ENCODE data around the gene PSKH1. TPM values are rescaled to one million over a fixed set of nuclear protein-coding genes. Genes with fewer than 3 reads are reported as not detected.

PSKH1 gene
- polyA plus RNA-seq, 1 donor from 2014 or later: 3.8 TPM

DNA sequence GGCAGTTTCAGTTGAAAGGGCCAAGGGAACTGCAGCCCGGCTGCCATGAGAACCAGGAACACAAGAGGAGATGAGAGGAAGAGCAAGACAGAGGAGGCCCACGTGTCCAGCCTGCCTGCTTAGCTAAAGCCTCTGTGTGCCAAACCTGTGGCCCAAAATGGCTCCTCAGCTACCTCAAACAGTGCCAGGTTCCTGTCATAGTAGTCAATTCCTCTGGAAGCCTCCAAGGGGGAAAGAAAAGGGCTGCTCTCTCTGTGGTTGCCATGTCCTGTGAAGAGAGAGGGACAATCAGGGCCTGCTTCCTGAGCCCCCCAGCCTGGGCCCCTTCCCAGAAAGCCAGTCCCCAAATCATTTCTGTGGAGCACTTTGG lies 70.2 kb downstream of the PSKH1 start:
- no peak overlapping the region for H3K4me3 ChIP-seq (ENCODE audit: low read length)
- no peaks in the 10 kb centered on the region for H3K36me3 ChIP-seq (ENCODE audit: insufficient read depth, low read length)
- H2AFZ ChIP-seq (ENCODE audit: low read depth, low read length): no peak overlapping the region
- no peaks in the 10 kb centered on the region for H3K9me3 ChIP-seq (ENCODE audit: low read length)
- H3K9me2 ChIP-seq (ENCODE audit: insufficient read depth, low read length): no peaks in the 10 kb centered on the region
- H3K27ac ChIP-seq (ENCODE audit: low read length): no peak overlapping the region
- H4K20me1 ChIP-seq (ENCODE audit: insufficient read depth): no peaks in the 10 kb centered on the region
- H3K27me3 ChIP-seq (ENCODE audit: insufficient read depth, low read depth, low read length): peaks cover 13% of the 10 kb centered on the region
- H3K9ac ChIP-seq (ENCODE audit: low read length): no peak overlapping the region
- no peak overlapping the region for H3K4me2 ChIP-seq (ENCODE audit: low read length)
- no peaks in the 10 kb centered on the region for H3K79me2 ChIP-seq (replicated peaks; ENCODE audit: insufficient read depth, low read length)
- H3F3A ChIP-seq (ENCODE audit: insufficient read depth, low read length, poor library complexity, severe bottlenecking): no peaks in the 10 kb centered on the region
- no peak for TF ChIP-seq EP300 (conservative IDR thresholded peaks at IDR 0.05; ENCODE audit: poor library complexity, severe bottlenecking)

DNA sequence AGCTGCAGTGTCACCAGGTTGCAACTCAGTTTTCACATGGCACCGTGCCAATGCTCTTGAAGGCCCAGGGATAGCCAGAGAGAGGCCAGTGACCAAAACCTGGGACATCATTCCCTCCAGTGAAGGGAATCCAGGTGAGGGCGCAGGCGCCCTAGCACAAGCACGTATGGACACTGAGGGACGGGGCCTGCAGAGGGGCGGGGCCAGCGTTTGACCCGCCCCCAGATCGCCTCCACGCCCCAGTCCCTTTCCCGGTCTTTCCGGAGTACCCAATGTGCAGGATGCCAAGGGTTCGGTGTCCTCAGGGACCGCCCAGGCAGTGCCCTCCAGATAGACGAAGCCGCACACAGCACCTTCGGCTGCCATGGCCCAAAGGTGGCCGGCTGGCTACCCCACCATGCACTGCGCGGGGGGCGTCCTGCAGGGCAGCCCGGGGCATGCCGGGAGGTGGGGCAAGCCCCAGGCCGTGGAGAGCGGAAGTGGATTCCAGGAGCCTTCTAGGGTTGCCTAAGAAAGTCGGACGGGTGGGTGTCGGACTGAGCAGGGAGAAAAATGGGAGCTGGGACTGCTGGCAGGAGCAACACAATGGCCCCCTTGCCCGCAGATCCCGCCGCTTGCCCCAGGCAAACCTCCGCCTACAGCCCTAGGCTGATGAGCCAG lies 70.7 kb downstream of the PSKH1 start:
- Histone ChIP-seq H4K20me1 (ENCODE audit: insufficient read depth) (no peaks in the 10 kb centered on the region), H3K9me3 (ENCODE audit: low read length) (no peaks in the 10 kb centered on the region), H3K4me3 (ENCODE audit: low read length) (no peak overlapping the region), H3F3A (ENCODE audit: insufficient read depth, low read length, poor library complexity, severe bottlenecking) (no peaks in the 10 kb centered on the region), H2AFZ (ENCODE audit: low read depth, low read length) (no peak overlapping the region), H3K4me2 (ENCODE audit: low read length) (no peak overlapping the region), H3K27me3 (ENCODE audit: insufficient read depth, low read depth, low read length) (peaks cover 18% of the 10 kb centered on the region), H3K36me3 (ENCODE audit: insufficient read depth, low read length) (no peaks in the 10 kb centered on the region), H3K27ac (ENCODE audit: low read length) (no peak overlapping the region), H3K9me2 (ENCODE audit: insufficient read depth, low read length) (no peaks in the 10 kb centered on the region), H3K9ac (ENCODE audit: low read length) (no peak overlapping the region), H3K79me2 (replicated peaks; ENCODE audit: insufficient read depth, low read length) (no peaks in the 10 kb centered on the region)
- TF ChIP-seq RAD21 (conservative IDR thresholded peaks at IDR 0.05): no peak
- no peak for TF ChIP-seq SMC3 (conservative IDR thresholded peaks at IDR 0.05; ENCODE audit: poor library complexity)
- no peak for TF ChIP-seq EZH2 (IDR thresholded peaks at IDR 0.05; ENCODE audit: borderline replicate concordance, insufficient read depth, low read length, poor library complexity, severe bottlenecking)
- TF ChIP-seq MXI1 (conservative IDR thresholded peaks at IDR 0.05; ENCODE audit: poor library complexity, severe bottlenecking): no peak
- TF ChIP-seq REST (IDR thresholded peaks at IDR 0.05; ENCODE audit: borderline replicate concordance): no peak
- TF ChIP-seq POLR2AphosphoS5 (IDR thresholded peaks at IDR 0.05): no peak
- no peak for TF ChIP-seq CTCF (IDR thresholded peaks at IDR 0.05; ENCODE audit: poor library complexity, severe bottlenecking)
- TF ChIP-seq EP300 (conservative IDR thresholded peaks at IDR 0.05; ENCODE audit: poor library complexity, severe bottlenecking): no peak
- no peak for TF ChIP-seq TAF1 (IDR thresholded peaks at IDR 0.05; ENCODE audit: low read depth)
